Endothelial cell of umbilical vein (primary cell): Measurements from ENCODE around the gene AKNAD1. TPM values are rescaled to one million over a fixed set of nuclear protein-coding genes. Genes with fewer than 3 reads are reported as not detected.

Experiments
- BruUV-seq: library from RNA; stranded (reverse); fragments of 400-500 nt; replicated peaks from 2 replicates; lab custom pipeline; 2021; lab: Mats Ljungman, UMichigan
- CTCF ChIA-PET: fragments of 300-600, 350-600 bp; sonication (Branson Sonifier 250); formaldehyde crosslinking; loops from one replicate; lab custom pipeline; 2021; ENCODE audit warnings: antibody characterized with exemption, inconsistent platforms; lab: Charles Lee
- POLR2A ChIA-PET: fragments of 300-600, 350-600 bp; sonication (Branson Sonifier 250); formaldehyde crosslinking; loops from one replicate; lab custom pipeline; 2021; ENCODE audit warnings: antibody characterized with exemption, inconsistent platforms; lab: Charles Lee
- DNase-seq: peaks from one replicate; pipeline ENCODE4 v3.0.0-alpha.2; 2011; ENCODE audit warnings: low read depth, low spot score
- FAIRE-seq: peaks from 2 replicates; lab custom pipeline; 2011; peaks lifted over from hg19 to GRCh38; lab: Jason Lieb, UNC
- H2AFZ ChIP-seq: 2 replicates; pipeline ENCODE4 v1.6.0; 2012; ENCODE audit warnings: low read depth, low read length, control low read depth, inconsistent platforms
- H3K27ac ChIP-seq: 2 replicates; pipeline ENCODE4 v1.5.1; 2011; ENCODE audit warnings: low read depth, mild to moderate bottlenecking, control low read depth, low read length, moderate library complexity; ENCODE audit not compliant: insufficient read depth
- H3K27me3 ChIP-seq, 2 experiments: 2 replicates each; pipeline versions ENCODE4 v1.6.0 to v1.6.1; 2011; ENCODE audit warnings: low read length in 2 of 2, mixed read lengths in 1 of 2; ENCODE audit not compliant: control insufficient read depth in 2 of 2, insufficient read depth in 2 of 2
- H3K36me3 ChIP-seq, 2 experiments: 2 replicates in 1 of 2; 3 replicates in 1 of 2; pipeline ENCODE4 v1.5.1; 2011; ENCODE audit warnings: low read length in 2 of 2, mild to moderate bottlenecking in 1 of 2, moderate library complexity in 1 of 2; ENCODE audit not compliant: control insufficient read depth in 2 of 2, insufficient read depth in 2 of 2; ENCODE audit errors: extremely low read depth in 1 of 2
- H3K4me1 ChIP-seq: 3 replicates; pipeline ENCODE4 v1.5.1; 2011; ENCODE audit warnings: mild to moderate bottlenecking, low read length; ENCODE audit not compliant: control insufficient read depth, insufficient read depth; ENCODE audit errors: extremely low read depth
- H3K4me2 ChIP-seq: 2 replicates; pipeline ENCODE4 v1.6.1; 2011; ENCODE audit warnings: low read length, control low read depth, mixed read lengths; ENCODE audit not compliant: insufficient read depth
- H3K4me3 ChIP-seq, 3 experiments: fragments of 200-600 bp in 1 of 3; sonication (generic), shearing (Covaris generic) in 1 of 3; replicated peaks in 1 of 3; 2 replicates each; pipeline ENCODE4 v1.5.1; 2011 to 2016; ENCODE audit warnings: control low read depth in 3 of 3, low read length in 3 of 3, mild to moderate bottlenecking in 2 of 3, inconsistent platforms in 1 of 3, low read depth in 1 of 3, moderate library complexity in 1 of 3; ENCODE audit not compliant: insufficient read depth in 1 of 3
- H3K79me2 ChIP-seq: 2 replicates; pipeline ENCODE4 v1.6.0; 2012; ENCODE audit warnings: low read length, inconsistent platforms; ENCODE audit not compliant: control insufficient read depth, insufficient read depth
- H3K9ac ChIP-seq: replicated peaks from 2 replicates; pipeline ENCODE3; 2011; ENCODE audit warnings: low read length, control low read depth; ENCODE audit not compliant: insufficient read depth; ENCODE audit errors: extremely low read depth
- H3K9me1 ChIP-seq: replicated peaks from 3 replicates; pipeline ENCODE4 v1.6.0; 2011; ENCODE audit warnings: mild to moderate bottlenecking, low read length; ENCODE audit not compliant: control insufficient read depth, insufficient read depth; ENCODE audit errors: extremely low read depth
- H3K9me3 ChIP-seq: replicated peaks from 2 replicates; pipeline ENCODE4 v1.5.1; 2012; ENCODE audit warnings: low read length, inconsistent platforms; ENCODE audit not compliant: control insufficient read depth, insufficient read depth
- H4K20me1 ChIP-seq: replicated peaks from 2 replicates; pipeline ENCODE3; 2011; ENCODE audit warnings: mild to moderate bottlenecking, low read length; ENCODE audit not compliant: control insufficient read depth, insufficient read depth; ENCODE audit errors: extremely low read depth
- EZH2 ChIP-seq: IDR thresholded peaks from 2 replicates; pipeline ENCODE4 v1.6.1; 2012; ENCODE audit warnings: borderline replicate concordance, low read depth, mild to moderate bottlenecking, moderate library complexity, low read length, inconsistent platforms; ENCODE audit not compliant: severe bottlenecking
- FOS ChIP-seq: IDR thresholded peaks from 2 replicates; pipeline ENCODE4 v1.6.1; 2011; ENCODE audit warnings: mild to moderate bottlenecking, low read length, moderate library complexity, borderline replicate concordance; ENCODE audit not compliant: insufficient read depth
- GATA2 ChIP-seq: IDR thresholded peaks from 2 replicates; pipeline ENCODE4 v1.7.0; 2011; ENCODE audit warnings: low read depth, mild to moderate bottlenecking, moderate library complexity, mixed read lengths, low read length; ENCODE audit not compliant: insufficient read length, insufficient read depth
- JUN ChIP-seq: IDR thresholded peaks from 2 replicates; pipeline ENCODE4 v1.6.1; 2011; ENCODE audit warnings: borderline replicate concordance, low read depth; ENCODE audit not compliant: insufficient read length, insufficient read depth
- MYC ChIP-seq: IDR thresholded peaks from one replicate; pipeline ENCODE4 v1.6.1; 2011; ENCODE audit warnings: mild to moderate bottlenecking, low read depth, low read length
- POLR2A ChIP-seq: IDR thresholded peaks from 2 replicates; pipeline ENCODE4 v1.6.1; 2012; ENCODE audit warnings: low read depth, mild to moderate bottlenecking, control low read depth, low read length
- POLR2AphosphoS5 ChIP-seq: IDR thresholded peaks from 2 replicates; pipeline ENCODE4 v1.6.1; 2012; ENCODE audit warnings: low read depth, mild to moderate bottlenecking, control low read depth, low read length, moderate library complexity; ENCODE audit not compliant: insufficient read depth
- dilution Hi-C: fragments of 300-500 bp; cut with MboI; formaldehyde crosslinking; loops from one replicate; pipeline ENCODE4 v1.15.0; 2019; ENCODE audit warnings: low sequenced_read_pairs; ENCODE audit not compliant: extremely low pct_ligation_motif_present
- intact Hi-C: fragments of 100-400 bp; cut with micrococcal nuclease; formaldehyde crosslinking; loops from one replicate; pipeline ENCODE4 v1.10.0; 2022
- polyA plus RNA-seq, 4 experiments: library from polyadenylated mRNA; depleted of rRNA in 3 of 4; stranded (reverse) in 3 of 4; unstranded in 1 of 4; fragments of >200 nt; gene quantifications; 2 replicates each; pipeline versions ENCODE4 v1.2.1 to v1.2.3, GENCODE V29; 2011 to 2012; ENCODE audit warnings: missing spikeins in 1 of 4
- total RNA-seq: library from RNA; stranded (reverse); gene quantifications from 2 replicates; pipeline ENCODE4 v1.2.3, GENCODE V29; 2021
- TF ChIP-seq, protein P1 (sequence below): IDR thresholded peaks from 2 replicates; pipeline ENCODE4 v1.6.1; 2011; ENCODE audit not compliant: insufficient read depth, insufficient read length
- TF ChIP-seq, protein P2 (sequence below), 2 donors: IDR thresholded peaks; 1 replicate in 1 of 2; 2 replicates in 1 of 2; pipeline ENCODE4 v1.5.1; 2011; ENCODE audit warnings: low read length in 2 of 2, mild to moderate bottlenecking in 2 of 2, moderate library complexity in 2 of 2, control low read depth in 1 of 2, inconsistent platforms in 1 of 2, low read depth in 1 of 2; ENCODE audit not compliant: insufficient read depth in 1 of 2; ENCODE audit errors: extremely low read depth in 1 of 2

Gene AKNAD1
- total and polyA plus RNA-seq, 2 donors (not counting 3 experiments of a cell fraction or from before 2014, with no cell fraction given), result not detected

GRCh38 chr1:108780937-108781574, 75.8 kb downstream of the AKNAD1 start:
- Histone ChIP-seq H3K79me2 (no peaks in the 10 kb centered on the region), H3K4me1 (peaks cover 6% of the 10 kb centered on the region), H3K36me3 (peaks cover 13 to 16% of the 10 kb centered on the region in 2 experiments), H3K27ac (no peak overlapping the region), H3K9ac (no peak overlapping the region), H4K20me1 (no peaks in the 10 kb centered on the region), H3K9me1 (no peaks in the 10 kb centered on the region), H3K27me3 (no peaks in the 10 kb centered on the region), H2AFZ (no peak overlapping the region), H3K4me3 (no peak overlapping the region), H3K4me2 (no peak overlapping the region), H3K9me3 (peaks cover 6% of the 10 kb centered on the region)
- intact Hi-C loops (no loop called here), dilution Hi-C loops (no loop called here)
- peak; percentile 16 for DNase-seq
- POLR2A ChIA-PET, result no interaction called here
- no peak for FAIRE-seq
- CTCF ChIA-PET, result interaction anchor here (1.0 to 2.0 kb wide), 3 partner anchors 36 to 117 kb away, joined by 3 to 8 read pairs (median 4); no protein-coding TSS in a partner anchor
- no TSS peak for BruUV-seq
- TF ChIP-seq EZH2, result no peak
- no peak for TF ChIP-seq POLR2AphosphoS5
- TF ChIP-seq FOS, result no peak
- no peak for TF ChIP-seq POLR2A
- TF ChIP-seq, protein P1, sequence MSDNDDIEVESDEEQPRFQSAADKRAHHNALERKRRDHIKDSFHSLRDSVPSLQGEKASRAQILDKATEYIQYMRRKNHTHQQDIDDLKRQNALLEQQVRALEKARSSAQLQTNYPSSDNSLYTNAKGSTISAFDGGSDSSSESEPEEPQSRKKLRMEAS, result no peak
- no peak for TF ChIP-seq MYC
- TF ChIP-seq JUN, result no peak
- TF ChIP-seq GATA2, result no peak
- TF ChIP-seq, protein P2, sequence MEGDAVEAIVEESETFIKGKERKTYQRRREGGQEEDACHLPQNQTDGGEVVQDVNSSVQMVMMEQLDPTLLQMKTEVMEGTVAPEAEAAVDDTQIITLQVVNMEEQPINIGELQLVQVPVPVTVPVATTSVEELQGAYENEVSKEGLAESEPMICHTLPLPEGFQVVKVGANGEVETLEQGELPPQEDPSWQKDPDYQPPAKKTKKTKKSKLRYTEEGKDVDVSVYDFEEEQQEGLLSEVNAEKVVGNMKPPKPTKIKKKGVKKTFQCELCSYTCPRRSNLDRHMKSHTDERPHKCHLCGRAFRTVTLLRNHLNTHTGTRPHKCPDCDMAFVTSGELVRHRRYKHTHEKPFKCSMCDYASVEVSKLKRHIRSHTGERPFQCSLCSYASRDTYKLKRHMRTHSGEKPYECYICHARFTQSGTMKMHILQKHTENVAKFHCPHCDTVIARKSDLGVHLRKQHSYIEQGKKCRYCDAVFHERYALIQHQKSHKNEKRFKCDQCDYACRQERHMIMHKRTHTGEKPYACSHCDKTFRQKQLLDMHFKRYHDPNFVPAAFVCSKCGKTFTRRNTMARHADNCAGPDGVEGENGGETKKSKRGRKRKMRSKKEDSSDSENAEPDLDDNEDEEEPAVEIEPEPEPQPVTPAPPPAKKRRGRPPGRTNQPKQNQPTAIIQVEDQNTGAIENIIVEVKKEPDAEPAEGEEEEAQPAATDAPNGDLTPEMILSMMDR (IDR thresholded peaks at IDR 0.05; ENCODE audit: extremely low read depth in 1 of 2, insufficient read depth in 1 of 2, low read depth in 1 of 2, low read length in 2 of 2), result no peak
